KOPT-K1 (cell line): ENCODE measurements around the gene MINDY2.
"Not testable (repeated sequence)": the region's sequence is repeated elsewhere in the genome, so short reads cannot be mapped to it uniquely, and the experiment has no call there.

Source experiments
- H3K27ac ChIP-seq: fragments of 200-600 bp; sonication (generic); 2 replicates; pipeline ENCODE4 v1.5.1; 2016; ENCODE audit warnings: antibody characterized with exemption, mild to moderate bottlenecking, low read depth, low read length; ENCODE audit not compliant: poor library complexity, severe bottlenecking
- H3K36me3 ChIP-seq: fragments of 200-600 bp; sonication (generic); 2 replicates; pipeline ENCODE4 v1.5.1; 2017; ENCODE audit warnings: antibody characterized with exemption, mild to moderate bottlenecking, low read length, moderate library complexity; ENCODE audit not compliant: insufficient read depth
- H3K9me3 ChIP-seq: fragments of 200-600 bp; sonication (generic); 2 replicates; pipeline ENCODE4 v1.5.1; 2017; ENCODE audit warnings: antibody characterized with exemption, low read length, mild to moderate bottlenecking; ENCODE audit not compliant: insufficient read depth, poor library complexity, severe bottlenecking

Gene MINDY2

GRCh38 chr15:58877999-58878825 is 107.1 kb downstream of the MINDY2 start:
- H3K9me3 ChIP-seq, result no peaks in the 10 kb centered on the region
- H3K27ac ChIP-seq, result no peak overlapping the region
- H3K36me3 ChIP-seq, result peaks cover 66% of the 10 kb centered on the region

- Histone ChIP-seq H3K9me3 (no peaks in the 10 kb centered on the region), H3K27ac (no peak overlapping the region), H3K36me3 (peaks cover 88% of the 10 kb centered on the region)
Measured at GRCh38 chr15:58880320-58880719, 109.2 kb downstream of the MINDY2 start.

- Histone ChIP-seq H3K36me3 (peaks cover 100% of the 10 kb centered on the region), H3K9me3 (no peaks in the 10 kb centered on the region), H3K27ac (no peak overlapping the region)
Measured at GRCh38 chr15:58882243-58882642, 111.1 kb downstream of the MINDY2 start.

GRCh38 chr15:58883926-58884325 is 112.8 kb downstream of the MINDY2 start:
- H3K36me3 ChIP-seq, result peaks cover 100% of the 10 kb centered on the region
- H3K9me3 ChIP-seq, H3K27ac ChIP-seq: not testable (repeated sequence)

- Histone ChIP-seq H3K36me3 (peaks cover 99% of the 10 kb centered on the region), H3K27ac (no peak overlapping the region), H3K9me3 (no peaks in the 10 kb centered on the region)
Measured at GRCh38 chr15:58886921-58887320, 115.8 kb downstream of the MINDY2 start.

- Histone ChIP-seq H3K27ac (no peak overlapping the region), H3K36me3 (peaks cover 99% of the 10 kb centered on the region), H3K9me3 (no peaks in the 10 kb centered on the region)
Measured at GRCh38 chr15:58889363-58889762, 118.3 kb downstream of the MINDY2 start.

- peaks cover 93% of the 10 kb centered on the region for H3K36me3 ChIP-seq
- H3K9me3 ChIP-seq, result no peaks in the 10 kb centered on the region
- H3K27ac ChIP-seq, result no peak overlapping the region
Measured at GRCh38 chr15:58898150-58898680, 127.1 kb downstream of the MINDY2 start.

GRCh38 chr15:58900631-58901030 is 129.5 kb downstream of the MINDY2 start:
- Histone ChIP-seq H3K9me3 (no peaks in the 10 kb centered on the region), H3K27ac (no peak overlapping the region), H3K36me3 (peaks cover 88% of the 10 kb centered on the region)

GRCh38 chr15:58908550-58909309 is 137.6 kb downstream of the MINDY2 start:
- no peaks in the 10 kb centered on the region for H3K9me3 ChIP-seq
- H3K27ac ChIP-seq, result no peak overlapping the region
- peaks cover 93% of the 10 kb centered on the region for H3K36me3 ChIP-seq

GRCh38 chr15:58909616-58910015 is 138.5 kb downstream of the MINDY2 start:
- no peak overlapping the region for H3K27ac ChIP-seq
- H3K36me3 ChIP-seq, result peaks cover 97% of the 10 kb centered on the region
- no peaks in the 10 kb centered on the region for H3K9me3 ChIP-seq

- Histone ChIP-seq H3K36me3 (peaks cover 98% of the 10 kb centered on the region), H3K27ac (no peak overlapping the region), H3K9me3 (no peaks in the 10 kb centered on the region)
Measured at GRCh38 chr15:58910456-58910855, 139.4 kb downstream of the MINDY2 start.
